HCT116 (cell line): ENCODE data around the gene IFT88. TPM values are rescaled to one million over a fixed set of nuclear protein-coding genes. Genes with fewer than 3 reads are reported as not detected.

Source experiments
- ATAC-seq: fragments of 200-7000 bp; cut with Tn5 transposase; 2 replicates; pipeline ENCODE4 v1.9.1; 2020; ENCODE audit warnings: mild to moderate bottlenecking, moderate library complexity
- BruUV-seq: library from RNA; stranded (reverse); fragments of 400-500 nt; replicated peaks from 2 replicates; lab custom pipeline; 2021; lab: Mats Ljungman, UMichigan
- CTCF ChIA-PET: fragments of 300-600 bp; sonication (Branson Sonifier 250); formaldehyde crosslinking; loops from one replicate; lab custom pipeline; 2021; ENCODE audit warnings: antibody characterized with exemption; lab: Charles Lee
- POLR2A ChIA-PET: fragments of 300-600, 350-600 bp; sonication (Branson Sonifier 250); formaldehyde crosslinking; loops from one replicate; lab custom pipeline; 2021; ENCODE audit warnings: antibody characterized with exemption; lab: Charles Lee
- RAD21 ChIA-PET, 2 experiments: fragments of 300-600 bp; sonication (Branson Sonifier 250); formaldehyde crosslinking; loops; one replicate each; lab custom pipeline; 2023; ENCODE audit warnings: low total read pairs in 2 of 2; ENCODE audit not compliant: uncharacterized antibody in 2 of 2, unreplicated experiment in 2 of 2, low non-redundant PET in 1 of 2; lab: Charles Lee
- DNase-seq: peaks from one replicate; pipeline ENCODE4 v3.0.0-alpha.2; 2010; ENCODE audit warnings: low read depth, low spot score
- H2AFZ ChIP-seq: fragments of 200-600 bp; shearing (Covaris generic), sonication (generic); 2 replicates; pipeline ENCODE4 v1.6.1; 2017; ENCODE audit warnings: low read depth, mixed run types, mixed read lengths, antibody characterized with exemption, low read length; ENCODE audit not compliant: poor library complexity, severe bottlenecking
- H3K27ac ChIP-seq: 2 replicates; pipeline ENCODE4 v1.5.1; 2012; ENCODE audit warnings: low read depth, low read length
- H3K27me3 ChIP-seq: fragments of 200-600 bp; sonication (generic); 2 replicates; pipeline ENCODE4 v1.6.1; 2016; ENCODE audit warnings: mixed run types, low read length, mixed read lengths; ENCODE audit not compliant: insufficient read depth
- H3K36me3 ChIP-seq, 2 experiments: fragments of 200-500 bp in 1 of 2; fragments of 200-600 bp in 1 of 2; sonication (Bioruptor generic) in 1 of 2; sonication (generic) in 1 of 2; 2 replicates each; pipeline versions ENCODE4 v1.5.1 to v1.6.1; 2014 to 2016; ENCODE audit warnings: low read length in 2 of 2, inconsistent platforms in 1 of 2, mixed read lengths in 1 of 2, mixed run types in 1 of 2; ENCODE audit not compliant: insufficient read depth in 2 of 2, control insufficient read depth in 1 of 2
- H3K4me1 ChIP-seq, 2 experiments: fragments of 200-600 bp in 1 of 2; sonication (generic) in 1 of 2; 2 replicates each; pipeline versions ENCODE4 v1.5.1 to v1.6.1; 2012 to 2017; ENCODE audit warnings: low read length in 2 of 2, inconsistent platforms in 1 of 2, mild to moderate bottlenecking in 1 of 2, mixed read lengths in 1 of 2, mixed run types in 1 of 2, moderate library complexity in 1 of 2; ENCODE audit not compliant: insufficient read depth in 2 of 2, control insufficient read depth in 1 of 2
- H3K4me2 ChIP-seq: fragments of 200-600 bp; sonication (generic); 2 replicates; pipeline ENCODE4 v1.6.1; 2017; ENCODE audit warnings: mixed run types, low read length, mixed read lengths
- H3K4me3 ChIP-seq, 2 experiments: fragments of 200-600 bp in 1 of 2; sonication (generic) in 1 of 2; replicated peaks in 1 of 2; 2 replicates each; pipeline ENCODE4 v1.5.1; 2011 to 2016; ENCODE audit warnings: low read length in 2 of 2, control low read depth in 1 of 2, low read depth in 1 of 2, mild to moderate bottlenecking in 1 of 2, mixed read lengths in 1 of 2, mixed run types in 1 of 2
- H3K79me2 ChIP-seq: fragments of 200-600 bp; sonication (generic); 2 replicates; pipeline ENCODE4 v1.6.1; 2017; ENCODE audit warnings: mild to moderate bottlenecking, mixed run types, low read length, moderate library complexity, mixed read lengths; ENCODE audit not compliant: insufficient read depth
- H3K9ac ChIP-seq: fragments of 200-600 bp; sonication (generic); 2 replicates; pipeline ENCODE4 v1.6.1; 2016; ENCODE audit warnings: low read length, mixed read lengths
- H3K9me2 ChIP-seq: fragments of 200-600 bp; sonication (generic), shearing (Covaris generic); 2 replicates; pipeline ENCODE4 v1.6.1; 2017; ENCODE audit warnings: mixed run types, mild to moderate bottlenecking, moderate library complexity; ENCODE audit not compliant: insufficient read depth
- H3K9me3 ChIP-seq, 2 experiments: fragments of 200-500 bp in 1 of 2; fragments of 200-600 bp in 1 of 2; sonication (Bioruptor generic) in 1 of 2; sonication (generic) in 1 of 2; 2 replicates each; pipeline ENCODE4 v1.6.1; 2014 to 2017; ENCODE audit warnings: low read length in 2 of 2, mixed read lengths in 2 of 2, inconsistent platforms in 1 of 2, low read depth in 1 of 2, mild to moderate bottlenecking in 1 of 2, mixed run types in 1 of 2, moderate library complexity in 1 of 2; ENCODE audit not compliant: control insufficient read depth in 1 of 2, insufficient read depth in 1 of 2
- H4K20me1 ChIP-seq: fragments of 200-600 bp; sonication (generic), shearing (Covaris generic); 2 replicates; pipeline ENCODE4 v1.6.1; 2017; ENCODE audit warnings: mixed run types, mild to moderate bottlenecking, moderate library complexity; ENCODE audit not compliant: insufficient read depth
- ATF3 ChIP-seq: IDR thresholded peaks from 2 replicates; pipeline ENCODE4 v1.6.1; 2012
- CBX3 ChIP-seq: IDR thresholded peaks from 2 replicates; pipeline ENCODE4 v1.6.1; 2012; ENCODE audit warnings: low read depth
- CEBPB ChIP-seq: IDR thresholded peaks from 2 replicates; pipeline ENCODE4 v1.6.1; 2012; ENCODE audit warnings: low read depth
- CTCF ChIP-seq, 3 experiments: fragments of 200-600 bp in 1 of 3; sonication (generic) in 1 of 3; IDR thresholded peaks in 2 of 3; conservative IDR thresholded peaks in 1 of 3; 2 replicates each; pipeline ENCODE4 v1.5.1; 2012 to 2017; ENCODE audit warnings: low read depth in 2 of 3, low read length in 2 of 3, antibody characterized with exemption in 1 of 3, borderline replicate concordance in 1 of 3, control low read depth in 1 of 3, mild to moderate bottlenecking in 1 of 3, mixed read lengths in 1 of 3, mixed run types in 1 of 3, moderate library complexity in 1 of 3; ENCODE audit not compliant: insufficient read depth in 1 of 3
- EGR1 ChIP-seq: IDR thresholded peaks from 2 replicates; pipeline ENCODE4 v1.6.1; 2012; ENCODE audit warnings: low read depth
- ELF1 ChIP-seq: IDR thresholded peaks from 2 replicates; pipeline ENCODE4 v1.6.1; 2012; ENCODE audit warnings: low read depth, borderline replicate concordance
- EZH2 ChIP-seq: fragments of 200-600 bp; sonication (generic); IDR thresholded peaks from 2 replicates; pipeline ENCODE4 v1.6.1; 2017; ENCODE audit warnings: antibody characterized with exemption, mixed run types
- EZH2phosphoT487 ChIP-seq: fragments of 200-600 bp; IDR thresholded peaks from 2 replicates; pipeline ENCODE4 v1.6.1; 2018; ENCODE audit warnings: antibody characterized with exemption, borderline replicate concordance
- FOSL1 ChIP-seq: IDR thresholded peaks from 2 replicates; pipeline ENCODE4 v1.6.1; 2012; ENCODE audit warnings: low read depth
- JUND ChIP-seq: IDR thresholded peaks from 2 replicates; pipeline ENCODE4 v1.6.1; 2012
- POLR2A ChIP-seq: IDR thresholded peaks from 2 replicates; pipeline ENCODE4 v1.7.0; 2011; ENCODE audit warnings: borderline replicate concordance; ENCODE audit not compliant: insufficient read depth, insufficient read length; ENCODE audit errors: extremely low read depth
- POLR2AphosphoS5 ChIP-seq: IDR thresholded peaks from 2 replicates; pipeline ENCODE4 v1.6.1; 2011; ENCODE audit warnings: mild to moderate bottlenecking, low read depth, low read length, moderate library complexity
- RAD21 ChIP-seq: IDR thresholded peaks from 2 replicates; pipeline ENCODE4 v1.6.1; 2012; ENCODE audit warnings: low read depth, mild to moderate bottlenecking
- SIN3A ChIP-seq: IDR thresholded peaks from 2 replicates; pipeline ENCODE4 v1.6.1; 2012; ENCODE audit warnings: low read depth
- SP1 ChIP-seq: IDR thresholded peaks from 2 replicates; pipeline ENCODE4 v1.6.1; 2012; ENCODE audit warnings: low read depth
- ZBTB33 ChIP-seq: IDR thresholded peaks from 2 replicates; pipeline ENCODE4 v1.6.1; 2011; ENCODE audit warnings: mild to moderate bottlenecking, low read length, moderate library complexity; ENCODE audit not compliant: insufficient replicate concordance; ENCODE audit errors: extremely low read depth
- ZFX ChIP-seq: fragments of 450-650 bp; IDR thresholded peaks from 2 replicates; pipeline ENCODE4 v1.6.1; 2017
- intact Hi-C: fragments of 100-400 bp; cut with micrococcal nuclease; formaldehyde crosslinking; loops from 2 replicates; pipeline ENCODE4 v1.10.0; 2022
- total RNA-seq: library from RNA; stranded (reverse); gene quantifications from one replicate; pipeline ENCODE4 v1.2.1, GENCODE V29; 2021; ENCODE audit not compliant: unreplicated experiment

The IFT88 gene
- total RNA-seq, 1 experiment from 2014 or later: 13.1 TPM

- intact Hi-C loops: loop anchor here (5.0 kb wide), 1 partner anchor 38 kb away; no protein-coding TSS in a partner anchor
- ChIA-PET CTCF (no interaction called here), RAD21 (no interaction called here), POLR2A (no interaction called here)
- Histone ChIP-seq H3K79me2 (no peaks in the 10 kb centered on the region), H3K27ac (no peak overlapping the region), H3K9me3 (no peaks in the 10 kb centered on the region), H3K4me1 (no peaks in the 10 kb centered on the region), H2AFZ (no peak overlapping the region), H3K4me3 (no peak overlapping the region), H4K20me1 (no peaks in the 10 kb centered on the region), H3K9ac (no peak overlapping the region), H3K4me2 (no peak overlapping the region), H3K27me3 (no peaks in the 10 kb centered on the region), H3K36me3 (no peaks in the 10 kb centered on the region), H3K9me2 (no peaks in the 10 kb centered on the region)
- ATAC-seq: no peak
- TF ChIP-seq SP1: no peak
- TF ChIP-seq EZH2: no peak
- no peak for TF ChIP-seq ATF3
- TF ChIP-seq RAD21: no peak
- no peak for TF ChIP-seq POLR2A
- no peak for TF ChIP-seq SIN3A
- no peak for TF ChIP-seq POLR2AphosphoS5
- TF ChIP-seq JUND: no peak
- no peak for TF ChIP-seq CEBPB
- no peak for TF ChIP-seq ZFX
- BruUV-seq: no TSS peak
- DNase-seq: no peak
Measured at GRCh38 chr13:20609145-20609544, 42.2 kb downstream of the IFT88 start.

GRCh38 chr13:20610006-20610405 is 43.0 kb downstream of the IFT88 start:
- no peaks in the 10 kb centered on the region for H3K9me3 ChIP-seq
- H3K79me2 ChIP-seq: no peaks in the 10 kb centered on the region

More at GRCh38 chr13:20610006-20610405, 43.0 kb downstream of the IFT88 start:
- no peaks in the 10 kb centered on the region for H3K36me3 ChIP-seq
- no peaks in the 10 kb centered on the region for H3K27me3 ChIP-seq
- no peak overlapping the region for H3K4me3 ChIP-seq
- H3K9ac ChIP-seq: no peak overlapping the region
- no peaks in the 10 kb centered on the region for H4K20me1 ChIP-seq
- no peak overlapping the region for H3K4me2 ChIP-seq
- intact Hi-C loops: no loop called here
- no TSS peak for BruUV-seq
- ChIA-PET RAD21 (no interaction called here), POLR2A (no interaction called here), CTCF (no interaction called here)
- no peak for DNase-seq
- H3K27ac ChIP-seq: no peak overlapping the region
- TF ChIP-seq CEBPB (no peak), ZBTB33 (no peak), FOSL1 (no peak), POLR2AphosphoS5 (no peak), CBX3 (no peak), POLR2A (no peak), CTCF (IDR thresholded peaks at IDR 0.05 in 2 of 3, conservative IDR thresholded peaks at IDR 0.05 in 1 of 3; ENCODE audit: borderline replicate concordance in 1 of 3, insufficient read depth in 1 of 3, low read depth in 2 of 3, low read length in 2 of 3) (no peak), JUND (no peak), EZH2phosphoT487 (no peak), EGR1 (no peak), ZFX (no peak), ELF1 (no peak)
- H2AFZ ChIP-seq: no peak overlapping the region
- no peaks in the 10 kb centered on the region for H3K9me2 ChIP-seq
- no peak for ATAC-seq
- no peaks in the 10 kb centered on the region for H3K4me1 ChIP-seq
